PC-3 (cell line): ENCODE data around the gene LATS2.

Experiments
- CTCF ChIP-seq: fragments of 300-600 bp; sonication (generic); conservative IDR thresholded peaks from 2 replicates; pipeline ENCODE4 v1.5.1; 2017; ENCODE audit warnings: antibody characterized with exemption, low read depth, mild to moderate bottlenecking, low read length
- EZH2 ChIP-seq: fragments of 300-600 bp; sonication (generic); IDR thresholded peaks from one replicate; pipeline ENCODE4 v1.6.1; 2017; ENCODE audit warnings: antibody characterized with exemption, mild to moderate bottlenecking, low read length; ENCODE audit not compliant: unreplicated experiment

GRCh38 chr13:21100994-21101757 is 39.8 kb upstream of the LATS2 start:
- TF ChIP-seq CTCF (no peak), EZH2 (no peak)
